AG08396 (cell line): ENCODE data around the gene PDLIM3.
"Not testable (repeated sequence)": the region's sequence is repeated elsewhere in the genome, so short reads cannot be mapped to it uniquely, and the experiment has no call there.

Experiments used
- DNase-seq: peaks from one replicate; pipeline ENCODE4 v3.0.0; 2012; ENCODE audit warnings: low spot score, mixed read lengths

PDLIM3 gene

GRCh38 chr4:185518069-185518468 lies 17.2 kb downstream of the PDLIM3 start:
- no peak for DNase-seq

DNA sequence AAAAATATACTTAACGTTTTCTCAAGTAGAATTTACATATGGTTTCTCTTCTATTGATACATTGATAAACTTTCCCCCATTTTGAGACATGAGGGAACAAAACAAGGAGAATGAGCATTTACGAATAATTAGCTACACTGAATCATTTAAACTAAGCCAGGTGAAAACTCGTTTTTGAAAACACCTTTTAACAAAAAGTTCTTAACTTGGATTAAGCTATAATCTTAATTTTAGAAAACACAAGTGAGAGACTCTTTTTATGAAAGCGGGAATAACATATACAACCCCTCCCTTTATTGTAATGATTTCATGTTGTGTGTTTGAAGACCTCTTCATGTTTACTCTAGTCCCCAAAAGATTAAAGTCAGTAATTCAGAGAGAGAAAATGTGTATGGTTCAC lies 20.1 kb downstream of the PDLIM3 start:
- no peak for DNase-seq

- DNase-seq = no peak
These were observed 21.1 kb downstream of the PDLIM3 start for GRCh38 chr4:185514182-185514697.

GRCh38 chr4:185513489-185514181 lies 21.7 kb downstream of the PDLIM3 start:
- DNase-seq = no peak

- peak; percentile 39 for DNase-seq
These were observed 22.8 kb downstream of the PDLIM3 start for GRCh38 chr4:185512516-185512915.

DNA sequence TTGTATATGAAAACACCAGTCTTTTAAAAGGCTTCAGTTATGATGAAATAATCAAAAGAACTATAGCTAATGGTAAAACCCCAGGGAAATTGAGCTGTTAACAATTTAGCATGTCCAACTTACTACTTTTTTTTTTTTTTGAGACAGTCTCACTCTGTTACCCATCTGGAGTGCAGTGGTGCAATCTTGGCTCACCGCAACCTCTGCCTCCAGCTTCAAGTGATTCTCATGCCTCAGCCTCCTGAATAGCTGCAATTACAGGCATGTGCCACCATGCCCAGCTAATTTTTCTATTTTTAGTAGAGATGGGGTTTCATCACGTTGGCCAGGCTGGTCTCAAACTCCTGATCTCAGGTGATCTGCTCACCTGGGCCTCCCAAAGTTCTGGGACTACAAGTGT lies 24.1 kb downstream of the PDLIM3 start:
- DNase-seq = not testable (repeated sequence)

DNA sequence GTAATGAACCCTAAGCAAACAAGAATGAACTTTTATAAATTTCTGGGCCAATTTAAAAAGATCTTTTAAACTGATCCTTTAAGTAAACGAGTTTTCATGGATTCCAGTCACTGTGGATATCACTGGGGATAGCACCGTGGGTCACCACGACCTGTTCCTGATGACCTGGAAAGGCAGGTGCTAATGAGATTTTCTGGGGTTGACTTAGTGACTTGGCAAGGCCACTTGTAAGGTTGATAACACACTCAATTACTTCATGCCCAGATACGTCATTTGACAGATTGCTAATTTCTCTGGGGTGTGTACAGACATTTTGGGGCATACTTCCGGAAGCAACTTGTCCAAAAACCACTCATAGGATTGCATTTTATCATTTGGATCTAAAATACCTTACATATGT lies 24.5 kb downstream of the PDLIM3 start:
- DNase-seq = no peak

GRCh38 chr4:185508181-185508580 lies 27.1 kb downstream of the PDLIM3 start:
- DNase-seq = no peak

GRCh38 chr4:185506422-185506821 lies 28.9 kb downstream of the PDLIM3 start:
- DNase-seq = no peak

DNA sequence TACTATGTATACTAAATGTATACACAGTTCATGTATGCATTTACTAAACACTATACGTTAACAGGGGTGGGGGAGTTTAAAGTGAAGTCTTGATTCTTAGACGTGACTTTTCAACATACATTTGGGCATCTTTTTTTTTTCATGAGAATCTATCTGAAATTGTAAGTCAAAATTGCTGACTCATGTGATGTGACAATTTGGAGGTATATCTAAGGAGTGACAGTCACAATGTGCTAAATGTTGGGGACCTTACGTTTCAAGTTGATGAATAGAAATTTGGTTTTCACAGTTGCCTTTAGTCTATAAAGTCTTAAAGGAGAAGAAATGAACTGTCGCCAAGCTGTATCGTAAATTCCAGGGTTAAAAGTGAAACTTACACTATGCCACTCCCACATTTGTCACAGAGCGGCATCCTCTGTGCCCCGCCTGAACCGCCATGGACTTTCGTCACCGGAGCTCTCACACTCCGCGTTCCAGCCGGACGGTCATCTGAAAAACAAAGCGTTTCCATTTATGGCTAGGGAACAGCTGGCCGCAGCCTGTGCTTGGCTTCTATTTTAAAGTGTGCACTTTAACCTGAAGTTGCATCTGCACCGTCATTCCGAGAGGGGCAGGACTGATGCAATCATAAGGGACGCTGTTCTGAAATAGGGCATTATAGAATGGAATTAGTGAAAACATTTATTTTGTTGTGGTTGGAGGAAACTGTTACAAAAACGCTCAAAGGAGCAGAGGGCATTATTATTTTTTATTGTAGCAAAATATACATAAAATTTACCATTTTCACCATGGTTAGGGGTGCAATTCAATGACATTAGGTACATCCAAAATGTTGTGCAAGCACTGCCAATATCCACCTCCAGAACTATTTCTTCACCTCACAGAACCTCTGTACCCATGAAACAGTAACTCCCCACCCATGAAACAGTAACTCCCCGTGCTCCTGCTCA lies 30.9 kb downstream of the PDLIM3 start:
- peak; percentile 54 for DNase-seq

DNA sequence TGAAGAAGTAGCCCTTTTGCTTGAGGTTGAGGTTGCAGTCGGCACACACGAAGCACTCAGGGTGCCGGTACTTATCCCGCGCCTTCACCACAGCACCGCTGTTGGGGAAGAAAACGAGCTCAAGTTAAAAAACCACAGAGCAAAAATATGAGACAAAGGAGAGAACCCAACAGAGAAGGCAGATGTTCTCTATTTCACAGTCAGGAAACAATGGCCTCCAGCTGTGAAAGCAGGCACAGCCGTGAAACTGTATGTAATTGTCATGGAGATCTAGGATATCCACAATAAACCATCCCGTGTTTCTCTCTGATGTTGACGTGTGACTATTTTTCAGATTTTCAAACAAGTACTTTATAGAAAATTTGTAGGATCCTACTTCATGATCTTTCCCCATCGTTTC lies 32.9 kb downstream of the PDLIM3 start:
- DNase-seq = no peak

DNA sequence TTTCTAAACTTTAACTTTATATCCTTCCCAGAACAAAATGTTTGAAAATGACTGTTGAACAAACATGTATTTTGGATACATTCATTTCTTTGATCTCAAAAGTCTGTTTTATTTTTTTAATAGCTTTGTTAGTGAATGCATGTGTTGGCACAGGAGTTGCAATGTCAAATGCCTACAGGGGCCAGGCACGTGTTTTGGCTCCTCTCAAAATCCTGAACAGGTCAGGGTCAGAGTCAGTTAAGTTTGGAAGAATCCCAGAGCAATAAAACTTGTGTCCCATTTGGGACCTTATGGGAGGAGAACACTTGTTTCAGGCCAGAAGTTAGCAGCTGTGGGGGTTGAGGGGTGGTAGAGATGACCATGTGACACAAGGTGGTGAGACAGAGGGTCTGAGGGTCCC lies 34.7 kb downstream of the PDLIM3 start:
- no peak for DNase-seq

DNA sequence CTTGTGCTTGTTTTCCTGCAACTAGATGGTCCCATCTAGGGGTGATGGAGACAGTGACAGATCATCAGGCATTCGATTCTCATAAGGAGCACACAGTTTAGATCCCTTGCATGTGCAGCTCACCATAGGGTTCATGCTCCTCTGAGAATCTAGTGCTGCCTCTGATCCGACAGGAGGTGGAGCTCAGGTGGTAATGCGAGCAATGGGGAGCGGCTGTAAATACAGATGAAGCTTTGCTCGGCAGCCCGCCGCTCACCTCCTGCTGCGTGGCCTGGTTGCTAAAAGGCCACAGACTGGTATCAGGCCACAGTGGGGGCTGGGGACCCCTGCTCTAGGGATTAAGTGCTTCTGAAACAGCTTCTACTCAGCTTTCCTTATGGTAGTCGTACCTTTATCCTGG lies 35.3 kb downstream of the PDLIM3 start:
- no peak for DNase-seq

- no peak for DNase-seq
These were observed 46.7 kb downstream of the PDLIM3 start for GRCh38 chr4:185488650-185489049.

GRCh38 chr4:185481401-185481800 lies 53.9 kb downstream of the PDLIM3 start:
- no peak for DNase-seq

- no peak for DNase-seq
These were observed 55.1 kb downstream of the PDLIM3 start for GRCh38 chr4:185480016-185480732.

GRCh38 chr4:185479507-185479971 lies 55.8 kb downstream of the PDLIM3 start:
- no peak for DNase-seq

- no peak for DNase-seq
These were observed 62.1 kb downstream of the PDLIM3 start for GRCh38 chr4:185473247-185473646.

DNA sequence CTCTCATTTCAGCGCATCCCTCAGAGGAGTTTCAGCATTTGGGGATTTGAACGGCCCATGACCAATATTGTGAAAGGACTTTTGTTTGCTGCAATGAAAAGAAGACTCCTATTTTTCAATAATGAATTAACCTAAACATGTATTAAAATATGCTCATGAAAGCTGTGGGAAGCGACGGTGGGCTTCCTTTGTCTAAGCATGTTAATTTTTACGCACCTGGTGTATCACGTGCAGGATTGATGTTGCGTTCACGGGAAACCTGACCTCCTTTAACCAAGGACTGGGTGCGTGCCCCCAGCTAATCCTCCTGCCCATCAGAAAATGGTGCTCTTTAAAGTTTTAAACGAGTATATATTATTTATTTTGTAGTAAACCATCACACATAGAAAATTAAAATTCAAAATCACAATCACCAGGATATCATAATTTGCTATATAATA lies 63.2 kb downstream of the PDLIM3 start:
- no peak for DNase-seq

- peak; percentile 100 for DNase-seq
These were observed 63.8 kb downstream of the PDLIM3 start, which contains the start of gene CCDC110 for GRCh38 chr4:185471235-185472102. CCDC110 (minus strand) TSS chr4:185471733; CDS start chr4:185471683, 50 bp downstream.
